K562 (cell line): Measurements from ENCODE around the gene UBN1. TPM values are rescaled to one million over a fixed set of nuclear protein-coding genes. Genes with fewer than 3 reads are reported as not detected.

ENCODE experiments used
- EHMT2 ChIP-seq: fragments of 450-650 bp; IDR thresholded peaks from 2 replicates; pipeline ENCODE4 v1.6.1; 2018; ENCODE audit warnings: antibody characterized with exemption
- FUS ChIP-seq: fragments of 200-400 bp; formaldehyde crosslinking; optimal IDR thresholded peaks from 2 replicates; pipeline ENCODE3; 2017; ENCODE audit warnings: low read depth, low read length
- GMEB1 ChIP-seq: fragments of 250-450 bp; sonication (Bioruptor Pico); IDR thresholded peaks from 2 replicates; pipeline ENCODE4 v1.4.0; 2020; ENCODE audit warnings: mild to moderate bottlenecking
- KAT7 ChIP-seq: sonication (generic); formaldehyde crosslinking; IDR thresholded peaks from 2 replicates; pipeline ENCODE4 v1.8.0; 2022; ENCODE audit warnings: missing genetic modification reagents, mild to moderate bottlenecking, borderline replicate concordance
- MYBL2 ChIP-seq, 2 experiments: fragments of 450-650 bp in 1 of 2; sonication (generic) in 1 of 2; formaldehyde crosslinking in 1 of 2; IDR thresholded peaks; 2 replicates each; pipeline versions ENCODE4 v1.6.1 to v1.8.1; 2017 to 2022; ENCODE audit warnings: borderline replicate concordance in 1 of 2, inconsistent platforms in 1 of 2, low read depth in 1 of 2, mild to moderate bottlenecking in 1 of 2, missing genetic modification reagents in 1 of 2, moderate library complexity in 1 of 2
- RAD21 ChIP-seq, 2 experiments: fragments of 250-450 bp in 1 of 2; fragments of 450-650 bp in 1 of 2; sonication (Bioruptor Pico) in 1 of 2; formaldehyde crosslinking in 1 of 2; IDR thresholded peaks in 1 of 2; conservative IDR thresholded peaks in 1 of 2; 2 replicates each; pipeline versions ENCODE4 v1.4.0 to v1.8.0; 2020 to 2022; ENCODE audit warnings: mild to moderate bottlenecking in 2 of 2, moderate library complexity in 1 of 2
- SRSF7 ChIP-seq: fragments of 200-400 bp; formaldehyde crosslinking; optimal IDR thresholded peaks from 2 replicates; pipeline ENCODE3; 2017; ENCODE audit warnings: mild to moderate bottlenecking, low read depth, low read length
- WHSC1 ChIP-seq: IDR thresholded peaks from one replicate; pipeline ENCODE4 v1.6.1; 2012; ENCODE audit warnings: low read length, control low read depth, inconsistent platforms
- polyA plus RNA-seq, 8 experiments: library from polyadenylated mRNA; depleted of rRNA in 4 of 8; stranded (reverse) in 5 of 8; unstranded in 3 of 8; fragments of >200 nt; fragmentation: Nextera tagmentation in 2 of 8; fragmentation: Illumina TruSeq in 1 of 8; extraction: Ambion mirVana in 2 of 8; extraction: Trizol in 1 of 8; gene quantifications; 2 replicates each; pipeline versions ENCODE4 v1.2.1 to v1.2.3, GENCODE V29; 2011 to 2014; ENCODE audit warnings: inconsistent platforms in 1 of 8, missing spikeins in 1 of 8
- total RNA-seq, 7 experiments: library from RNA; depleted of rRNA in 6 of 7; stranded (reverse); fragments of >200 nt in 6 of 7; fragmentation: Illumina TruSeq in 2 of 7; extraction: Trizol in 2 of 7; gene quantifications; 2 replicates each; pipeline versions ENCODE4 v1.2.1 to v1.2.3, GENCODE V29; 2011 to 2021; ENCODE audit warnings: low replicate concordance in 1 of 7
- TF ChIP-seq, protein P1 (sequence below): fragments of 450-650 bp; IDR thresholded peaks from 2 replicates; pipeline ENCODE4 v1.6.1; 2016; ENCODE audit warnings: mild to moderate bottlenecking, moderate library complexity

Gene UBN1
- total and polyA plus RNA-seq, 9 of the 15 experiments (the other 6 are each of a cell fraction or from before 2014, with no cell fraction given) = 1.5 to 45.7 (median 20.6) TPM

GRCh38 chr16:4846901-4847773 is at the start of gene UBN1, which contains the start of gene GLYR1 (continued):
- TF ChIP-seq RAD21 (CRISPR knock-in tag; conservative IDR thresholded peaks at IDR 0.05 in 1 of 2, IDR thresholded peaks at IDR 0.05 in 1 of 2) = no peak
- TF ChIP-seq GMEB1 (CRISPR knock-in tag) = peak; percentile 92
- no peak for TF ChIP-seq MYBL2 (IDR thresholded peaks at IDR 0.05; ENCODE audit: low read depth)
- no peak for TF ChIP-seq MYBL2 (CRISPR knock-in tag; IDR thresholded peaks at IDR 0.05; ENCODE audit: borderline replicate concordance)
- TF ChIP-seq WHSC1 = no peak
- TF ChIP-seq FUS = peak; percentile 25
- TF ChIP-seq EHMT2 = no peak
- TF ChIP-seq, protein P1, sequence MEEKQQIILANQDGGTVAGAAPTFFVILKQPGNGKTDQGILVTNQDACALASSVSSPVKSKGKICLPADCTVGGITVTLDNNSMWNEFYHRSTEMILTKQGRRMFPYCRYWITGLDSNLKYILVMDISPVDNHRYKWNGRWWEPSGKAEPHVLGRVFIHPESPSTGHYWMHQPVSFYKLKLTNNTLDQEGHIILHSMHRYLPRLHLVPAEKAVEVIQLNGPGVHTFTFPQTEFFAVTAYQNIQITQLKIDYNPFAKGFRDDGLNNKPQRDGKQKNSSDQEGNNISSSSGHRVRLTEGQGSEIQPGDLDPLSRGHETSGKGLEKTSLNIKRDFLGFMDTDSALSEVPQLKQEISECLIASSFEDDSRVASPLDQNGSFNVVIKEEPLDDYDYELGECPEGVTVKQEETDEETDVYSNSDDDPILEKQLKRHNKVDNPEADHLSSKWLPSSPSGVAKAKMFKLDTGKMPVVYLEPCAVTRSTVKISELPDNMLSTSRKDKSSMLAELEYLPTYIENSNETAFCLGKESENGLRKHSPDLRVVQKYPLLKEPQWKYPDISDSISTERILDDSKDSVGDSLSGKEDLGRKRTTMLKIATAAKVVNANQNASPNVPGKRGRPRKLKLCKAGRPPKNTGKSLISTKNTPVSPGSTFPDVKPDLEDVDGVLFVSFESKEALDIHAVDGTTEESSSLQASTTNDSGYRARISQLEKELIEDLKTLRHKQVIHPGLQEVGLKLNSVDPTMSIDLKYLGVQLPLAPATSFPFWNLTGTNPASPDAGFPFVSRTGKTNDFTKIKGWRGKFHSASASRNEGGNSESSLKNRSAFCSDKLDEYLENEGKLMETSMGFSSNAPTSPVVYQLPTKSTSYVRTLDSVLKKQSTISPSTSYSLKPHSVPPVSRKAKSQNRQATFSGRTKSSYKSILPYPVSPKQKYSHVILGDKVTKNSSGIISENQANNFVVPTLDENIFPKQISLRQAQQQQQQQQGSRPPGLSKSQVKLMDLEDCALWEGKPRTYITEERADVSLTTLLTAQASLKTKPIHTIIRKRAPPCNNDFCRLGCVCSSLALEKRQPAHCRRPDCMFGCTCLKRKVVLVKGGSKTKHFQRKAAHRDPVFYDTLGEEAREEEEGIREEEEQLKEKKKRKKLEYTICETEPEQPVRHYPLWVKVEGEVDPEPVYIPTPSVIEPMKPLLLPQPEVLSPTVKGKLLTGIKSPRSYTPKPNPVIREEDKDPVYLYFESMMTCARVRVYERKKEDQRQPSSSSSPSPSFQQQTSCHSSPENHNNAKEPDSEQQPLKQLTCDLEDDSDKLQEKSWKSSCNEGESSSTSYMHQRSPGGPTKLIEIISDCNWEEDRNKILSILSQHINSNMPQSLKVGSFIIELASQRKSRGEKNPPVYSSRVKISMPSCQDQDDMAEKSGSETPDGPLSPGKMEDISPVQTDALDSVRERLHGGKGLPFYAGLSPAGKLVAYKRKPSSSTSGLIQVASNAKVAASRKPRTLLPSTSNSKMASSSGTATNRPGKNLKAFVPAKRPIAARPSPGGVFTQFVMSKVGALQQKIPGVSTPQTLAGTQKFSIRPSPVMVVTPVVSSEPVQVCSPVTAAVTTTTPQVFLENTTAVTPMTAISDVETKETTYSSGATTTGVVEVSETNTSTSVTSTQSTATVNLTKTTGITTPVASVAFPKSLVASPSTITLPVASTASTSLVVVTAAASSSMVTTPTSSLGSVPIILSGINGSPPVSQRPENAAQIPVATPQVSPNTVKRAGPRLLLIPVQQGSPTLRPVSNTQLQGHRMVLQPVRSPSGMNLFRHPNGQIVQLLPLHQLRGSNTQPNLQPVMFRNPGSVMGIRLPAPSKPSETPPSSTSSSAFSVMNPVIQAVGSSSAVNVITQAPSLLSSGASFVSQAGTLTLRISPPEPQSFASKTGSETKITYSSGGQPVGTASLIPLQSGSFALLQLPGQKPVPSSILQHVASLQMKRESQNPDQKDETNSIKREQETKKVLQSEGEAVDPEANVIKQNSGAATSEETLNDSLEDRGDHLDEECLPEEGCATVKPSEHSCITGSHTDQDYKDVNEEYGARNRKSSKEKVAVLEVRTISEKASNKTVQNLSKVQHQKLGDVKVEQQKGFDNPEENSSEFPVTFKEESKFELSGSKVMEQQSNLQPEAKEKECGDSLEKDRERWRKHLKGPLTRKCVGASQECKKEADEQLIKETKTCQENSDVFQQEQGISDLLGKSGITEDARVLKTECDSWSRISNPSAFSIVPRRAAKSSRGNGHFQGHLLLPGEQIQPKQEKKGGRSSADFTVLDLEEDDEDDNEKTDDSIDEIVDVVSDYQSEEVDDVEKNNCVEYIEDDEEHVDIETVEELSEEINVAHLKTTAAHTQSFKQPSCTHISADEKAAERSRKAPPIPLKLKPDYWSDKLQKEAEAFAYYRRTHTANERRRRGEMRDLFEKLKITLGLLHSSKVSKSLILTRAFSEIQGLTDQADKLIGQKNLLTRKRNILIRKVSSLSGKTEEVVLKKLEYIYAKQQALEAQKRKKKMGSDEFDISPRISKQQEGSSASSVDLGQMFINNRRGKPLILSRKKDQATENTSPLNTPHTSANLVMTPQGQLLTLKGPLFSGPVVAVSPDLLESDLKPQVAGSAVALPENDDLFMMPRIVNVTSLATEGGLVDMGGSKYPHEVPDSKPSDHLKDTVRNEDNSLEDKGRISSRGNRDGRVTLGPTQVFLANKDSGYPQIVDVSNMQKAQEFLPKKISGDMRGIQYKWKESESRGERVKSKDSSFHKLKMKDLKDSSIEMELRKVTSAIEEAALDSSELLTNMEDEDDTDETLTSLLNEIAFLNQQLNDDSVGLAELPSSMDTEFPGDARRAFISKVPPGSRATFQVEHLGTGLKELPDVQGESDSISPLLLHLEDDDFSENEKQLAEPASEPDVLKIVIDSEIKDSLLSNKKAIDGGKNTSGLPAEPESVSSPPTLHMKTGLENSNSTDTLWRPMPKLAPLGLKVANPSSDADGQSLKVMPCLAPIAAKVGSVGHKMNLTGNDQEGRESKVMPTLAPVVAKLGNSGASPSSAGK = 0 out of 2 replicates have a peak, but pooled peaks have one; percentile 13
- no peak for TF ChIP-seq SRSF7
- TF ChIP-seq KAT7 (CRISPR knock-in tag) = peak; percentile 76; the same call in 1 of the 2 replicates
